ENCODE measurements around the gene ST6GALNAC1. TPM values are rescaled to one million over a fixed set of nuclear protein-coding genes. Genes with fewer than 3 reads are reported as not detected.

The ST6GALNAC1 gene
- total and polyA plus RNA-seq, 2 of the 4 experiments (the other 2 are of a cell fraction): not detected

- no peak for ATAC-seq (ENCODE audit: low read depth)
- H2BK120ac ChIP-seq (ENCODE audit: low read depth, low read length): no peak overlapping the region
- no peak overlapping the region for H3K27ac ChIP-seq (ENCODE audit: insufficient read depth, low read length)
- no peak overlapping the region for H3K4me3 ChIP-seq (ENCODE audit: insufficient read depth, low read depth, low read length)
- no peak overlapping the region for H2BK20ac ChIP-seq (ENCODE audit: low read depth, low read length)
- in situ Hi-C loops (cut with MboI; ENCODE audit: low sequenced_read_pairs) (no loop called here), intact Hi-C loops (cut with micrococcal nuclease) (no loop called here), dilution Hi-C loops (cut with HindIII; ENCODE audit: low sequenced_read_pairs, unreplicated experiment) (no loop called here)
- no peak overlapping the region for H2AK9ac ChIP-seq (replicated peaks; ENCODE audit: low read depth, low read length, poor library complexity)
- no peaks in the 10 kb centered on the region for H3K9me3 ChIP-seq (ENCODE audit: control insufficient read depth, insufficient read depth, low read length)
- H3K18ac ChIP-seq (ENCODE audit: low read depth, low read length): no peak overlapping the region
- no peaks in the 10 kb centered on the region for H4K20me1 ChIP-seq (ENCODE audit: insufficient read depth, low read length)
- no peak overlapping the region for H3K56ac ChIP-seq (ENCODE audit: extremely low read depth, insufficient read depth, low read length)
- 63% methylated on average over 2 of the region's 6 CpGs; no CpG with 5 or more reads in 1 of the 2 experiments for WGBS, 2 experiments (ENCODE audit: extremely low coverage in 2 of 2, insufficient read length in 1 of 2)
- H3K23ac ChIP-seq (ENCODE audit: low read depth, low read length): no peak overlapping the region
- no peak for DNase-seq
- H3K14ac ChIP-seq (replicated peaks; ENCODE audit: low read depth, low read length): no peak overlapping the region
- no TSS peak for BruUV-seq (replicated peaks)
- no peak overlapping the region for H4K8ac ChIP-seq (ENCODE audit: low read depth in 2 of 2, low read length in 2 of 2)
- no peak overlapping the region for H4K91ac ChIP-seq (ENCODE audit: insufficient read depth, low read depth, low read length)
- ChIA-PET POLR2A (ENCODE audit: unreplicated experiment) (no interaction called here), CTCF (no interaction called here)
- H3K4ac ChIP-seq (ENCODE audit: low read depth, low read length): no peak overlapping the region
- H2BK15ac ChIP-seq (ENCODE audit: low read depth, low read length): no peak overlapping the region
- H2AK5ac ChIP-seq (ENCODE audit: low read depth, low read length): no peak overlapping the region
- H3K79me1 ChIP-seq (ENCODE audit: low read depth in 1 of 2, low read length in 2 of 2): no peaks in the 10 kb centered on the region
- peaks cover 14% of the 10 kb centered on the region for H3K27me3 ChIP-seq (ENCODE audit: control insufficient read depth, insufficient read depth, low read length)
- no peaks in the 10 kb centered on the region for H3K36me3 ChIP-seq (ENCODE audit: control insufficient read depth, insufficient read depth, low read length)
- no peak overlapping the region for H2AFZ ChIP-seq (replicated peaks; ENCODE audit: low read length, poor library complexity)
- H2BK5ac ChIP-seq (ENCODE audit: low read depth, low read length, poor library complexity, severe bottlenecking): no peak overlapping the region
- H3K4me1 ChIP-seq (ENCODE audit: control insufficient read depth, insufficient read depth, low read length): peaks cover 2% of the 10 kb centered on the region
- H3K9ac ChIP-seq (ENCODE audit: low read depth, low read length): no peak overlapping the region
- H3K9me1 ChIP-seq (ENCODE audit: insufficient read depth, low read length): peaks cover 2% of the 10 kb centered on the region; the same call in 1 of the 2 replicates
- no peak overlapping the region for H4K5ac ChIP-seq (ENCODE audit: low read depth, low read length)
- H3K4me2 ChIP-seq (ENCODE audit: low read depth, low read length): no peak overlapping the region
- TF ChIP-seq RAD21 (IDR thresholded peaks at IDR 0.05; ENCODE audit: low read length) (no peak), RFX5 (IDR thresholded peaks at IDR 0.05; ENCODE audit: low read depth, low read length) (no peak), RCOR1 (IDR thresholded peaks at IDR 0.05; ENCODE audit: insufficient replicate concordance, low read length) (no peak), MXI1 (IDR thresholded peaks at IDR 0.05; ENCODE audit: borderline replicate concordance, low read depth, low read length) (no peak), CHD1 (IDR thresholded peaks at IDR 0.05; ENCODE audit: low read depth, low read length) (no peak), BHLHE40 (IDR thresholded peaks at IDR 0.05; ENCODE audit: low read depth, low read length) (no peak), CTCF (conservative IDR thresholded peaks at IDR 0.05; ENCODE audit: low read depth, low read length) (no peak), USF2 (IDR thresholded peaks at IDR 0.05; ENCODE audit: low read depth, low read length) (no peak), SMC3 (IDR thresholded peaks at IDR 0.05; ENCODE audit: low read depth, low read length) (no peak), MAZ (IDR thresholded peaks at IDR 0.05; ENCODE audit: borderline replicate concordance, low read depth, low read length) (no peak), FOS (IDR thresholded peaks at IDR 0.05; ENCODE audit: low read depth, low read length) (no peak), ELK1 (IDR thresholded peaks at IDR 0.05; ENCODE audit: borderline replicate concordance, low read depth, low read length) (no peak), POLR2A (IDR thresholded peaks at IDR 0.05; ENCODE audit: low read depth, low read length) (no peak), NFE2L2 (IDR thresholded peaks at IDR 0.05; ENCODE audit: low read depth, low read length) (no peak), MAFK (IDR thresholded peaks at IDR 0.05; ENCODE audit: low read depth, low read length) (no peak), CEBPB (IDR thresholded peaks at IDR 0.05; ENCODE audit: low read depth, low read length) (no peak)
These were observed 13.4 kb downstream of the ST6GALNAC1 start for GRCh38 chr17:76630151-76630550.
